GM23338 (cell line): ENCODE results near the gene SETDB1. TPM values are rescaled to one million over a fixed set of nuclear protein-coding genes. Genes with fewer than 3 reads are reported as not detected.

ENCODE experiments used
- ATAC-seq: fragments of 200-7000 bp; cut with Tn5 transposase; 3 replicates; pipeline ENCODE4 v1.9.1; 2020
- DNase-seq: peaks from one replicate; pipeline ENCODE4 v3.0.0-alpha.2; 2015; ENCODE audit warnings: low spot score
- H2AFZ ChIP-seq: fragments of 200-600 bp; sonication (generic); 2 replicates; pipeline ENCODE4 v1.8.0; 2016; ENCODE audit warnings: antibody characterized with exemption, mild to moderate bottlenecking, moderate library complexity
- H3F3A ChIP-seq: fragments of 200-600 bp; sonication (generic); replicated peaks from 2 replicates; pipeline ENCODE4 v1.8.0; 2017; ENCODE audit warnings: antibody characterized with exemption, mixed run types, low read depth
- H3K27ac ChIP-seq: fragments of 200-600 bp; sonication (generic); 2 replicates; pipeline ENCODE4 v1.6.1; 2016; ENCODE audit warnings: low read depth
- H3K27me3 ChIP-seq: fragments of 200-600 bp; sonication (generic); 2 replicates; pipeline ENCODE4 v1.8.0; 2016; ENCODE audit warnings: mild to moderate bottlenecking, mixed run types, moderate library complexity; ENCODE audit not compliant: insufficient read depth
- H3K36me3 ChIP-seq: fragments of 200-600 bp; sonication (generic); 2 replicates; pipeline ENCODE4 v1.8.0; 2016; ENCODE audit warnings: mild to moderate bottlenecking; ENCODE audit not compliant: insufficient read depth
- H3K4me1 ChIP-seq: fragments of 200-600 bp; sonication (generic); 2 replicates; pipeline ENCODE4 v1.8.0; 2016; ENCODE audit warnings: mild to moderate bottlenecking, moderate library complexity; ENCODE audit not compliant: insufficient read depth
- H3K4me2 ChIP-seq: fragments of 200-600 bp; sonication (generic); 2 replicates; pipeline ENCODE4 v1.7.1; 2017; ENCODE audit warnings: mixed run types
- H3K4me3 ChIP-seq: fragments of 200-600 bp; sonication (generic); 2 replicates; pipeline ENCODE4 v1.6.1; 2016; ENCODE audit warnings: mixed run types
- H3K79me2 ChIP-seq: fragments of 200-600 bp; sonication (generic); replicated peaks from 2 replicates; pipeline ENCODE4 v1.8.0; 2017; ENCODE audit warnings: mild to moderate bottlenecking; ENCODE audit not compliant: insufficient read depth
- H3K9me2 ChIP-seq: fragments of 200-600 bp; sonication (generic); 2 replicates; pipeline ENCODE4 v1.8.0; 2017; ENCODE audit not compliant: insufficient read depth
- H4K20me1 ChIP-seq: fragments of 200-600 bp; sonication (generic); replicated peaks from 2 replicates; pipeline ENCODE4 v1.8.0; 2017; ENCODE audit warnings: mild to moderate bottlenecking; ENCODE audit not compliant: insufficient read depth
- H3K27ac Mint-ChIP-seq: 2 replicates; pipeline ENCODE4 v1.8.0; 2020; ENCODE audit warnings: inconsistent platforms, mild to moderate bottlenecking, moderate library complexity, mixed read lengths
- H3K27me3 Mint-ChIP-seq: 3 replicates; pipeline ENCODE4 v1.8.0; 2022; ENCODE audit warnings: low read depth, mild to moderate bottlenecking, moderate library complexity, mixed read lengths, inconsistent platforms; ENCODE audit not compliant: insufficient read depth, poor library complexity
- H3K36me3 Mint-ChIP-seq: 3 replicates; pipeline ENCODE4 v1.8.0; 2021; ENCODE audit warnings: low read depth, mild to moderate bottlenecking, inconsistent platforms, moderate library complexity, mixed read lengths
- H3K4me1 Mint-ChIP-seq: 3 replicates; pipeline ENCODE4 v1.8.0; 2020; ENCODE audit warnings: mild to moderate bottlenecking, inconsistent platforms, mixed read lengths
- H3K4me3 Mint-ChIP-seq: 3 replicates; pipeline ENCODE4 v1.8.0; 2021; ENCODE audit warnings: moderate library complexity, mild to moderate bottlenecking, inconsistent platforms, mixed read lengths
- H3K9me3 Mint-ChIP-seq: 3 replicates; pipeline ENCODE4 v1.8.0; 2020; ENCODE audit warnings: moderate library complexity, mild to moderate bottlenecking, inconsistent platforms, mixed read lengths
- CREB1 ChIP-seq: fragments of 250-450 bp; sonication (Bioruptor Pico); IDR thresholded peaks from 2 replicates; pipeline ENCODE4 v1.5.0; 2020; ENCODE audit warnings: low read depth, mild to moderate bottlenecking, moderate library complexity
- EZH2 ChIP-seq: fragments of 200-600 bp; sonication (generic); IDR thresholded peaks from one replicate; pipeline ENCODE4 v1.8.0; 2017; ENCODE audit warnings: antibody characterized with exemption, mild to moderate bottlenecking, low read depth; ENCODE audit not compliant: unreplicated experiment
- JUNB ChIP-seq: IDR thresholded peaks from one replicate; pipeline ENCODE4 v1.6.1; 2016; ENCODE audit warnings: antibody characterized with exemption; ENCODE audit not compliant: unreplicated experiment
- NANOG ChIP-seq: IDR thresholded peaks from 2 replicates; pipeline ENCODE4 v1.6.1; 2016; ENCODE audit warnings: antibody characterized with exemption, borderline replicate concordance
- POLR2AphosphoS5 ChIP-seq: IDR thresholded peaks from 2 replicates; pipeline ENCODE4 v1.6.1; 2016; ENCODE audit warnings: antibody characterized with exemption, low read depth
- STAT1 ChIP-seq: IDR thresholded peaks from one replicate; pipeline ENCODE4 v1.6.1; 2016; ENCODE audit warnings: antibody characterized with exemption; ENCODE audit not compliant: unreplicated experiment
- ZNF114 ChIP-seq: fragments of 250-450 bp; sonication (Bioruptor Pico); IDR thresholded peaks from 2 replicates; pipeline ENCODE4 v1.5.0; 2020; ENCODE audit warnings: mild to moderate bottlenecking, moderate library complexity
- ZNF331 ChIP-seq: fragments of 250-450 bp; sonication (Bioruptor Pico); IDR thresholded peaks from 2 replicates; pipeline ENCODE4 v1.5.0; 2020; ENCODE audit warnings: low read depth, mild to moderate bottlenecking, moderate library complexity
- polyA plus RNA-seq: library from polyadenylated mRNA; unstranded; fragments of >200 nt; fragmentation: Nextera tagmentation; extraction: Ambion mirVana; gene quantifications from 2 replicates; pipeline ENCODE4 v1.2.1, GENCODE V29; 2016
- total RNA-seq: library from RNA; depleted of rRNA; stranded (reverse); fragments of >200 nt; shearing (Covaris generic); gene quantifications from 2 replicates; pipeline ENCODE4 v1.2.3, GENCODE V29; 2014
- TF ChIP-seq, protein P1 (sequence below): fragments of 250-450 bp; sonication (Bioruptor Pico); IDR thresholded peaks from 2 replicates; pipeline ENCODE4 v1.5.0; 2020; ENCODE audit warnings: mild to moderate bottlenecking, moderate library complexity
- TF ChIP-seq, protein P2 (sequence below): IDR thresholded peaks from one replicate; pipeline ENCODE4 v1.6.1; 2018; ENCODE audit warnings: antibody characterized with exemption; ENCODE audit not compliant: unreplicated experiment
- TF ChIP-seq, protein P3 (sequence below): IDR thresholded peaks from 2 replicates; pipeline ENCODE4 v1.6.1; 2016; ENCODE audit warnings: antibody characterized with exemption

The SETDB1 gene
- total and polyA plus RNA-seq, 2 experiments from 2014 or later, result 16.9 to 47.4 TPM

DNA sequence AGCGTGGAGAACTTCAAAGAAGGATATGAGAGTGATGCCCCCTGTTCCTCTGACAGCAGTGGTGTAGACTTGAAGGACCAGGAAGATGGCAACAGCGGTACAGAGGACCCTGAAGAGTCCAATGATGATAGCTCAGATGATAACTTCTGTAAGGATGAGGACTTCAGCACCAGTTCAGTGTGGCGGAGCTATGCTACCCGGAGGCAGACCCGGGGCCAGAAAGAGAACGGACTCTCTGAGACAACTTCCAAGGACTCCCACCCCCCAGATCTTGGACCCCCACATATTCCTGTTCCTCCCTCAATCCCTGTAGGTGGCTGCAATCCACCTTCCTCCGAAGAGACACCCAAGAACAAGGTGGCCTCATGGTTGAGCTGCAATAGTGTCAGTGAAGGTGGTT, 34.5 kb downstream of the SETDB1 start:
- Mint-ChIP-seq H3K36me3 (peaks cover 87% of the 10 kb centered on the region), H3K4me1 (no peaks in the 10 kb centered on the region), H3K27ac (no peak overlapping the region), H3K9me3 (no peaks in the 10 kb centered on the region; the same call in 2 of the 3 replicates), H3K4me3 (no peak overlapping the region), H3K27me3 (peaks cover 4% of the 10 kb centered on the region)
- no peak overlapping the region for H3K4me3 ChIP-seq
- H3K27ac ChIP-seq, result no peak overlapping the region
- no peak overlapping the region for H2AFZ ChIP-seq
- H3K4me1 ChIP-seq, result no peaks in the 10 kb centered on the region
- H3K36me3 ChIP-seq, result peaks cover 47% of the 10 kb centered on the region
- no peaks in the 10 kb centered on the region for H3K27me3 ChIP-seq
- no peaks in the 10 kb centered on the region for H3K9me2 ChIP-seq
- ATAC-seq (no peak), DNase-seq (no peak)
- H3K4me2 ChIP-seq, result no peak overlapping the region
- H4K20me1 ChIP-seq, result peaks cover 6% of the 10 kb centered on the region
- TF ChIP-seq, protein P1, sequence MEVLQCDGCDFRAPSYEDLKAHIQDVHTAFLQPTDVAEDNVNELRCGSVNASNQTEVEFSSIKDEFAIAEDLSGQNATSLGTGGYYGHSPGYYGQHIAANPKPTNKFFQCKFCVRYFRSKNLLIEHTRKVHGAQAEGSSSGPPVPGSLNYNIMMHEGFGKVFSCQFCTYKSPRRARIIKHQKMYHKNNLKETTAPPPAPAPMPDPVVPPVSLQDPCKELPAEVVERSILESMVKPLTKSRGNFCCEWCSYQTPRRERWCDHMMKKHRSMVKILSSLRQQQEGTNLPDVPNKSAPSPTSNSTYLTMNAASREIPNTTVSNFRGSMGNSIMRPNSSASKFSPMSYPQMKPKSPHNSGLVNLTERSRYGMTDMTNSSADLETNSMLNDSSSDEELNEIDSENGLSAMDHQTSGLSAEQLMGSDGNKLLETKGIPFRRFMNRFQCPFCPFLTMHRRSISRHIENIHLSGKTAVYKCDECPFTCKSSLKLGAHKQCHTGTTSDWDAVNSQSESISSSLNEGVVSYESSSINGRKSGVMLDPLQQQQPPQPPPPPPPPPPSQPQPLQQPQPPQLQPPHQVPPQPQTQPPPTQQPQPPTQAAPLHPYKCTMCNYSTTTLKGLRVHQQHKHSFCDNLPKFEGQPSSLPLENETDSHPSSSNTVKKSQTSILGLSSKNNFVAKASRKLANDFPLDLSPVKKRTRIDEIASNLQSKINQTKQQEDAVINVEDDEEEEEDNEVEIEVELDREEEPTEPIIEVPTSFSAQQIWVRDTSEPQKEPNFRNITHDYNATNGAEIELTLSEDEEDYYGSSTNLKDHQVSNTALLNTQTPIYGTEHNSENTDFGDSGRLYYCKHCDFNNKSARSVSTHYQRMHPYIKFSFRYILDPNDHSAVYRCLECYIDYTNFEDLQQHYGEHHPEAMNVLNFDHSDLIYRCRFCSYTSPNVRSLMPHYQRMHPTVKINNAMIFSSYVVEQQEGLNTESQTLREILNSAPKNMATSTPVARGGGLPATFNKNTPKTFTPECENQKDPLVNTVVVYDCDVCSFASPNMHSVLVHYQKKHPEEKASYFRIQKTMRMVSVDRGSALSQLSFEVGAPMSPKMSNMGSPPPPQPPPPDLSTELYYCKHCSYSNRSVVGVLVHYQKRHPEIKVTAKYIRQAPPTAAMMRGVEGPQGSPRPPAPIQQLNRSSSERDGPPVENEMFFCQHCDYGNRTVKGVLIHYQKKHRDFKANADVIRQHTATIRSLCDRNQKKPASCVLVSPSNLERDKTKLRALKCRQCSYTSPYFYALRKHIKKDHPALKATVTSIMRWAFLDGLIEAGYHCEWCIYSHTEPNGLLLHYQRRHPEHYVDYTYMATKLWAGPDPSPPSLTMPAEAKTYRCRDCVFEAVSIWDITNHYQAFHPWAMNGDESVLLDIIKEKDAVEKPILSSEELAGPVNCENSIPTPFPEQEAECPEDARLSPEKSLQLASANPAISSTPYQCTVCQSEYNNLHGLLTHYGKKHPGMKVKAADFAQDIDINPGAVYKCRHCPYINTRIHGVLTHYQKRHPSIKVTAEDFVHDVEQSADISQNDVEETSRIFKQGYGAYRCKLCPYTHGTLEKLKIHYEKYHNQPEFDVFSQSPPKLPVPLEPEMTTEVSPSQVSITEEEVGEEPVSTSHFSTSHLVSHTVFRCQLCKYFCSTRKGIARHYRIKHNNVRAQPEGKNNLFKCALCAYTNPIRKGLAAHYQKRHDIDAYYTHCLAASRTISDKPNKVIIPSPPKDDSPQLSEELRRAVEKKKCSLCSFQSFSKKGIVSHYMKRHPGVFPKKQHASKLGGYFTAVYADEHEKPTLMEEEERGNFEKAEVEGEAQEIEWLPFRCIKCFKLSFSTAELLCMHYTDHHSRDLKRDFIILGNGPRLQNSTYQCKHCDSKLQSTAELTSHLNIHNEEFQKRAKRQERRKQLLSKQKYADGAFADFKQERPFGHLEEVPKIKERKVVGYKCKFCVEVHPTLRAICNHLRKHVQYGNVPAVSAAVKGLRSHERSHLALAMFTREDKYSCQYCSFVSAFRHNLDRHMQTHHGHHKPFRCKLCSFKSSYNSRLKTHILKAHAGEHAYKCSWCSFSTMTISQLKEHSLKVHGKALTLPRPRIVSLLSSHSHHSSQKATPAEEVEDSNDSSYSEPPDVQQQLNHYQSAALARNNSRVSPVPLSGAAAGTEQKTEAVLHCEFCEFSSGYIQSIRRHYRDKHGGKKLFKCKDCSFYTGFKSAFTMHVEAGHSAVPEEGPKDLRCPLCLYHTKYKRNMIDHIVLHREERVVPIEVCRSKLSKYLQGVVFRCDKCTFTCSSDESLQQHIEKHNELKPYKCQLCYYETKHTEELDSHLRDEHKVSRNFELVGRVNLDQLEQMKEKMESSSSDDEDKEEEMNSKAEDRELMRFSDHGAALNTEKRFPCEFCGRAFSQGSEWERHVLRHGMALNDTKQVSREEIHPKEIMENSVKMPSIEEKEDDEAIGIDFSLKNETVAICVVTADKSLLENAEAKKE (CRISPR knock-in tag), result no peak
- TF ChIP-seq JUNB, result no peak
- TF ChIP-seq ZNF331 (CRISPR knock-in tag), result no peak
- TF ChIP-seq POLR2AphosphoS5, result no peak
- TF ChIP-seq CREB1 (CRISPR knock-in tag), result no peak
- H3F3A ChIP-seq, result peaks cover 18% of the 10 kb centered on the region; the same call in 1 of the 2 replicates
- no peaks in the 10 kb centered on the region for H3K79me2 ChIP-seq

DNA sequence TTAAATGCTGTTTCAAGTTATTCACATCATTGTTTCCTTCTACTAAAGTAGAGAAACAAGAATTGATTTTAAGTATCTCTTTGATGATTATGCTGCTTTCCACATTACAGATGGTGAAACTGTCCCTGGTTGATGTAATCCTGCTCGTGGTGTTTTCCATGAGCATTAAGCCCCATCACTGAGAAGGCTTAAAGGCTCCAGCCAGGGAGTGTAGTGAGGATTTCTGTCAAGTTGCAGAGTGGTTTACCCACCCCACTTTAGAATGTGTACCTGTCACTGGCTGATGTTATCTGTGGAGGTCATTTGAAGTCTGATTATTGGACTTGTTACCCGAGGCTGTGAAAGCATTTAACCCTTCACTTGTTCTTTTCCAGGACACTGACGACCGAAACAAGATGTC, 35.6 kb downstream of the SETDB1 start:
- peaks cover 6% of the 10 kb centered on the region for H3K27me3 Mint-ChIP-seq
- no peaks in the 10 kb centered on the region for H3K4me1 Mint-ChIP-seq
- H3K4me3 Mint-ChIP-seq, result no peak overlapping the region
- H3K36me3 Mint-ChIP-seq, result peaks cover 93% of the 10 kb centered on the region
- Histone ChIP-seq H3K27me3 (no peaks in the 10 kb centered on the region), H4K20me1 (peaks cover 11% of the 10 kb centered on the region), H3K4me2 (no peak overlapping the region), H3K27ac (0 out of 2 replicates have a peak overlapping the region, but pooled peaks have one; percentile 12), H3K36me3 (peaks cover 57% of the 10 kb centered on the region), H3K79me2 (no peaks in the 10 kb centered on the region), H3K9me2 (no peaks in the 10 kb centered on the region), H3K4me1 (no peaks in the 10 kb centered on the region; the same call in 1 of the 2 replicates), H2AFZ (no peak overlapping the region), H3K4me3 (no peak overlapping the region), H3F3A (peaks cover 28% of the 10 kb centered on the region)
- TF ChIP-seq ZNF114, result no peak
- TF ChIP-seq, protein P2, sequence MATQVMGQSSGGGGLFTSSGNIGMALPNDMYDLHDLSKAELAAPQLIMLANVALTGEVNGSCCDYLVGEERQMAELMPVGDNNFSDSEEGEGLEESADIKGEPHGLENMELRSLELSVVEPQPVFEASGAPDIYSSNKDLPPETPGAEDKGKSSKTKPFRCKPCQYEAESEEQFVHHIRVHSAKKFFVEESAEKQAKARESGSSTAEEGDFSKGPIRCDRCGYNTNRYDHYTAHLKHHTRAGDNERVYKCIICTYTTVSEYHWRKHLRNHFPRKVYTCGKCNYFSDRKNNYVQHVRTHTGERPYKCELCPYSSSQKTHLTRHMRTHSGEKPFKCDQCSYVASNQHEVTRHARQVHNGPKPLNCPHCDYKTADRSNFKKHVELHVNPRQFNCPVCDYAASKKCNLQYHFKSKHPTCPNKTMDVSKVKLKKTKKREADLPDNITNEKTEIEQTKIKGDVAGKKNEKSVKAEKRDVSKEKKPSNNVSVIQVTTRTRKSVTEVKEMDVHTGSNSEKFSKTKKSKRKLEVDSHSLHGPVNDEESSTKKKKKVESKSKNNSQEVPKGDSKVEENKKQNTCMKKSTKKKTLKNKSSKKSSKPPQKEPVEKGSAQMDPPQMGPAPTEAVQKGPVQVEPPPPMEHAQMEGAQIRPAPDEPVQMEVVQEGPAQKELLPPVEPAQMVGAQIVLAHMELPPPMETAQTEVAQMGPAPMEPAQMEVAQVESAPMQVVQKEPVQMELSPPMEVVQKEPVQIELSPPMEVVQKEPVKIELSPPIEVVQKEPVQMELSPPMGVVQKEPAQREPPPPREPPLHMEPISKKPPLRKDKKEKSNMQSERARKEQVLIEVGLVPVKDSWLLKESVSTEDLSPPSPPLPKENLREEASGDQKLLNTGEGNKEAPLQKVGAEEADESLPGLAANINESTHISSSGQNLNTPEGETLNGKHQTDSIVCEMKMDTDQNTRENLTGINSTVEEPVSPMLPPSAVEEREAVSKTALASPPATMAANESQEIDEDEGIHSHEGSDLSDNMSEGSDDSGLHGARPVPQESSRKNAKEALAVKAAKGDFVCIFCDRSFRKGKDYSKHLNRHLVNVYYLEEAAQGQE, result no peak
- TF ChIP-seq CREB1 (CRISPR knock-in tag), result no peak
- no peak for TF ChIP-seq NANOG
- TF ChIP-seq, protein P3, sequence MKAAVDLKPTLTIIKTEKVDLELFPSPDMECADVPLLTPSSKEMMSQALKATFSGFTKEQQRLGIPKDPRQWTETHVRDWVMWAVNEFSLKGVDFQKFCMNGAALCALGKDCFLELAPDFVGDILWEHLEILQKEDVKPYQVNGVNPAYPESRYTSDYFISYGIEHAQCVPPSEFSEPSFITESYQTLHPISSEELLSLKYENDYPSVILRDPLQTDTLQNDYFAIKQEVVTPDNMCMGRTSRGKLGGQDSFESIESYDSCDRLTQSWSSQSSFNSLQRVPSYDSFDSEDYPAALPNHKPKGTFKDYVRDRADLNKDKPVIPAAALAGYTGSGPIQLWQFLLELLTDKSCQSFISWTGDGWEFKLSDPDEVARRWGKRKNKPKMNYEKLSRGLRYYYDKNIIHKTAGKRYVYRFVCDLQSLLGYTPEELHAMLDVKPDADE, result no peak
- no peak for TF ChIP-seq JUNB
- no peak for TF ChIP-seq STAT1
- TF ChIP-seq EZH2, result no peak
- no peak for TF ChIP-seq POLR2AphosphoS5
- no peaks in the 10 kb centered on the region; the same call in 2 of the 3 replicates for H3K9me3 Mint-ChIP-seq
- ATAC-seq, result no peak
- no peak for DNase-seq
- H3K27ac Mint-ChIP-seq, result no peak overlapping the region
